Neuronal stem cell (in vitro differentiated cells): ENCODE measurements around the gene DCLRE1C.
"Not testable (repeated sequence)": the region's sequence is repeated elsewhere in the genome, so short reads cannot be mapped to it uniquely, and the experiment has no call there.

Experiments
- DNase-seq: peaks from one replicate; pipeline ENCODE4 v3.0.0-alpha.2; 2013; ENCODE audit warnings: low spot score
- H2AFZ ChIP-seq: one replicate; pipeline ENCODE4 v1.6.1; 2013; ENCODE audit warnings: mild to moderate bottlenecking, low read length, inconsistent platforms
- H2AK5ac ChIP-seq: 2 replicates; pipeline ENCODE4 v1.6.1; 2013; ENCODE audit warnings: low read depth, mild to moderate bottlenecking, inconsistent platforms, low read length, moderate library complexity, mixed read lengths
- H2BK120ac ChIP-seq: 2 replicates; pipeline ENCODE4 v1.6.1; 2013; ENCODE audit warnings: low read depth, mild to moderate bottlenecking, inconsistent platforms, low read length, moderate library complexity, mixed read lengths
- H2BK12ac ChIP-seq: one replicate; pipeline ENCODE4 v1.6.1; 2013; ENCODE audit warnings: low read length, inconsistent platforms
- H2BK15ac ChIP-seq: 2 replicates; pipeline ENCODE4 v1.6.1; 2013; ENCODE audit warnings: mild to moderate bottlenecking, low read length, inconsistent platforms, mixed read lengths
- H2BK5ac ChIP-seq: one replicate; pipeline ENCODE4 v1.6.1; 2013; ENCODE audit warnings: inconsistent platforms, mild to moderate bottlenecking, low read length, moderate library complexity
- H3K14ac ChIP-seq: one replicate; pipeline ENCODE4 v1.6.1; 2013; ENCODE audit warnings: low read length, inconsistent platforms
- H3K18ac ChIP-seq: 2 replicates; pipeline ENCODE4 v1.6.1; 2013; ENCODE audit warnings: low read length, inconsistent platforms
- H3K23ac ChIP-seq: 2 replicates; pipeline ENCODE4 v1.6.1; 2013; ENCODE audit warnings: low read depth, mild to moderate bottlenecking, mixed read lengths, low read length, inconsistent platforms; ENCODE audit not compliant: poor library complexity
- H3K27ac ChIP-seq: replicated peaks from 3 replicates; pipeline ENCODE4 v1.5.1; 2013; ENCODE audit warnings: low read length, inconsistent platforms
- H3K27me3 ChIP-seq, 3 experiments: 2 replicates each; pipeline ENCODE4 v1.6.1; 2013; ENCODE audit warnings: low read length in 3 of 3, mild to moderate bottlenecking in 2 of 3, inconsistent platforms in 1 of 3, low read depth in 1 of 3, mixed read lengths in 1 of 3, moderate library complexity in 1 of 3; ENCODE audit not compliant: control insufficient read depth in 3 of 3, insufficient read depth in 3 of 3
- H3K36me3 ChIP-seq, 2 donors: replicated peaks in 1 of 2; 2 replicates each; pipeline ENCODE4 v1.6.1; 2013; ENCODE audit warnings: low read length in 2 of 2; ENCODE audit not compliant: control insufficient read depth in 2 of 2, insufficient read depth in 2 of 2
- H3K4ac ChIP-seq: 2 replicates; pipeline ENCODE4 v1.6.1; 2013; ENCODE audit warnings: inconsistent platforms, mild to moderate bottlenecking, low read length, moderate library complexity
- H3K4me1 ChIP-seq, 2 donors: 1 replicate in 1 of 2; 2 replicates in 1 of 2; pipeline ENCODE4 v1.6.1; 2013; ENCODE audit warnings: low read length in 2 of 2, low read depth in 1 of 2; ENCODE audit not compliant: control insufficient read depth in 2 of 2, insufficient read depth in 1 of 2
- H3K4me2 ChIP-seq: one replicate; pipeline ENCODE4 v1.6.1; 2013; ENCODE audit warnings: mild to moderate bottlenecking, low read length, inconsistent platforms; ENCODE audit not compliant: insufficient read depth, poor library complexity, severe bottlenecking
- H3K4me3 ChIP-seq, 2 donors: 2 replicates each; pipeline ENCODE4 v1.5.1; 2013; ENCODE audit warnings: low read length in 2 of 2, mild to moderate bottlenecking in 2 of 2, inconsistent platforms in 1 of 2, moderate library complexity in 1 of 2
- H3K79me1 ChIP-seq: one replicate; pipeline ENCODE4 v1.6.1; 2013; ENCODE audit warnings: low read depth, mild to moderate bottlenecking, inconsistent platforms, low read length, moderate library complexity
- H3K9ac ChIP-seq: one replicate; pipeline ENCODE4 v1.6.1; 2013; ENCODE audit warnings: mild to moderate bottlenecking, low read depth, low read length, inconsistent platforms; ENCODE audit not compliant: poor library complexity
- H3K9me3 ChIP-seq, 2 donors: replicated peaks in 1 of 2; 2 replicates each; pipeline versions ENCODE3 to v1.6.1; 2013; ENCODE audit warnings: low read length in 2 of 2, mild to moderate bottlenecking in 2 of 2, inconsistent platforms in 1 of 2, low read depth in 1 of 2, mixed read lengths in 1 of 2, moderate library complexity in 1 of 2; ENCODE audit not compliant: control insufficient read depth in 2 of 2, insufficient read depth in 1 of 2
- H4K8ac ChIP-seq: one replicate; pipeline ENCODE4 v1.6.1; 2013; ENCODE audit warnings: low read depth, mild to moderate bottlenecking, inconsistent platforms, low read length, moderate library complexity
- H4K91ac ChIP-seq: one replicate; pipeline ENCODE4 v1.6.1; 2013; ENCODE audit warnings: low read length, low read depth, mild to moderate bottlenecking, inconsistent platforms; ENCODE audit not compliant: poor library complexity
- WGBS, 2 donors: extraction: QIAGEN DNeasy Blood & Tissue Kit; methylation state at CpG; one replicate each; pipeline ENCODE4 v1.1.7; 2013; ENCODE audit warnings: missing lambda C conversion rate in 2 of 2, mixed read lengths in 1 of 2; ENCODE audit not compliant: insufficient read length in 2 of 2, insufficient replicate concordance in 1 of 2; ENCODE audit errors: extremely low coverage in 2 of 2; 5-methylcytosine and 5-hydroxymethylcytosine counted together

DCLRE1C gene

DNA sequence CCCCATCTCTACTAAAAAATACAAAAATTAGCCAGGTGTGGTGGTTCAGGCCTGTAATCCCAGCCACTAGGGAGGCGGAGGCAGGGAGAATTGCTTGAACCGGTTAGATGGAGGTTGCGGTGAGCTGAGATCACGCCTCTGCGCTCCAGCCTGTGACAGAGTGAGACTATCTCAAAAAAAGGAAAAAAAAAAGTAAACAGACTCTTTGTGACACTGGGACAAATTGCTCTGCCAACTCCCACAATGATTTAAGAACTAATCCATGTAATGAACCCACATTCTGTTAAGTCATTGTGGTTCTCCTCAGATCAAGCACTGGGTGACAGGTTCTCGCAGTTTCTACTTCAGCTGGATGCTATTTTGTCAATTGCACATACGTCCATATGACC, 11.0 kb downstream of the DCLRE1C start:
- not testable (repeated sequence) for H3K4me3 ChIP-seq, H3K14ac ChIP-seq, H3K9me3 ChIP-seq, H4K8ac ChIP-seq, H2BK5ac ChIP-seq, H3K4me1 ChIP-seq, H2BK12ac ChIP-seq, H3K4me2 ChIP-seq, H2AK5ac ChIP-seq, H3K23ac ChIP-seq, H2BK120ac ChIP-seq, H4K91ac ChIP-seq, H3K4ac ChIP-seq, H3K18ac ChIP-seq, H2BK15ac ChIP-seq, DNase-seq, H3K79me1 ChIP-seq, H3K27me3 ChIP-seq, H2AFZ ChIP-seq, H3K27ac ChIP-seq, H3K9ac ChIP-seq
- no CpG with 5 or more reads among the region's 7 CpGs for WGBS, 2 donors
- peaks cover 4 to 77% of the 10 kb centered on the region in 2 donors for H3K36me3 ChIP-seq

DNA sequence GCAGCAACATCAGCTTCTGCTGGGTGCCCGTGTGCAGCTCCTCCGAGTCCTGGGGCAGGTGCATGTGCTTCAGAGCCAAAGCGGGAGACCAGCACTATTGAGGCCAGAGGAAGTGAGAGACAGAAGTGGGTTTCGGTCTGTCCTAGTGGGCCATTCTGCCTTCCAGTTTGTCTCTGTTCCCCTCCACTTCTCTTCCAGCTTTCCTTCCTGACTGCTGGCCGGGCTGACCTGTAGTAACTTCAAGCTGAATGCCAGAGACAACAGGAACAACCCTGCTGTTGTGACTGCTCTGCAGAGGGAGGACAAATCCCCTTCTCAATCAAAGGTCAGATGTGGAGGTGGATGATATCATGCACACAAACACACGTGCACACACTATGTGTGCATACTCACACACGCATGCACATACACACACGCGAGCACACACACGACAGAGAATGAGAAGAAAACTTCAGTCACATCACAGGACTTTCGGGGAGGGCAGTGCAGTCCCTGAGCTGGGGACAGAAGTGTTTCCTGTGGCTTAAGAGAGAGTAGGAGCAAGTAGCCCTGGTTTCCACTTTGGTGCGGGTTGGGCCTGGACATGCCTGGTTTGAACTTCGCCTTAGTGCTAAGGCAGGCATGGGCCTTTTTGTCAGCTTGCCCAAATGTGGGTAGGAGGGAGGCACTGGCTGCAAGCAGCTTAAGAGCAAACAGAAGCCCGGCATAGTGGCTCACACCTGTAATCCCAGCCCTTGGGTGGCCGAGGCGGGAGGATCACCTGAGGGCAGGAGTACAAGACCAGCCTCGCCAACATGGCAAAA, 11.5 kb downstream of the DCLRE1C start:
- H3K9me3 ChIP-seq, H3K18ac ChIP-seq, H2BK5ac ChIP-seq, H2BK15ac ChIP-seq, H3K27me3 ChIP-seq, H3K9ac ChIP-seq, H3K4me3 ChIP-seq, H2BK120ac ChIP-seq, H3K79me1 ChIP-seq, H3K14ac ChIP-seq, H2BK12ac ChIP-seq, H2AFZ ChIP-seq, H3K4me2 ChIP-seq, H3K23ac ChIP-seq, H4K8ac ChIP-seq, H3K4me1 ChIP-seq, H3K4ac ChIP-seq, H2AK5ac ChIP-seq, H4K91ac ChIP-seq, DNase-seq, H3K27ac ChIP-seq: not testable (repeated sequence)
- H3K36me3 ChIP-seq = peaks cover 4 to 73% of the 10 kb centered on the region in 2 donors
- no CpG with 5 or more reads among the region's 17 CpGs for WGBS, 2 donors

- not testable (repeated sequence) for DNase-seq
Measured at GRCh38 chr10:14938971-14939370, 14.9 kb downstream of the DCLRE1C start.

DNA sequence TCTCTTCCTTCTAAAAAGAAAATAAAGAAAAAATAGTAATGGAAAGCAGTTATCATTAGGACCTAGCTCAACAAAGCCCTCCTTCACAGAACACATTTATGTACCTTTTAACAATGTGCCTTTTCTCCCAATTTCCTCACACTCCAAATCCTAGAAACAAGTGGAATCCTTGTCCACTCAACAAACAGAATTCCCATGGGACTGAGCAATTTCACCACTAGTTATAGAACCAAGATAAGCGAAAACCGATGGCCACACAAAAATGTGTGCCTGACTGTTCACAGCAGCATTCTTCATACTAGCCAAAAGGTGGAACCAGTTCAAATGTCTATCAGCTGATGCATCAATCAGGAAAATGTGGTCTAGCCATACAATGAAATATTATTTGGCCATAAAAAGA, 17.3 kb downstream of the DCLRE1C start:
- no peak overlapping the region for H2BK12ac ChIP-seq
- no peak overlapping the region for H4K91ac ChIP-seq
- no peak overlapping the region for H3K4ac ChIP-seq
- no peak overlapping the region for H2BK15ac ChIP-seq
- no peaks in the 10 kb centered on the region for H3K4me1 ChIP-seq
- no peak overlapping the region for H2BK5ac ChIP-seq
- no peak overlapping the region for H3K18ac ChIP-seq
- H3K36me3 ChIP-seq = peaks cover 7 to 76% of the 10 kb centered on the region in 2 donors
- DNase-seq = no peak
- no peaks in the 10 kb centered on the region for H3K79me1 ChIP-seq
- no peak overlapping the region for H3K9ac ChIP-seq
- H3K27me3 ChIP-seq = no peaks in the 10 kb centered on the region
- H2AFZ ChIP-seq = no peak overlapping the region
- H3K4me2 ChIP-seq = no peak overlapping the region
- no peak overlapping the region for H3K4me3 ChIP-seq
- no peak overlapping the region for H3K23ac ChIP-seq
- no peak overlapping the region for H4K8ac ChIP-seq
- H3K27ac ChIP-seq = no peak overlapping the region
- no peak overlapping the region for H2BK120ac ChIP-seq
- H2AK5ac ChIP-seq = no peak overlapping the region
- H3K9me3 ChIP-seq = no peaks in the 10 kb centered on the region
- no CpG with 5 or more reads among the region's 2 CpGs for whole genome bisulfite sequencing, 2 donors
- H3K14ac ChIP-seq = no peak overlapping the region

More at GRCh38 chr10:14938971-14939370, 14.9 kb downstream of the DCLRE1C start:
- not testable (repeated sequence) for H2AK5ac ChIP-seq, H3K4ac ChIP-seq, H2BK120ac ChIP-seq, H3K27me3 ChIP-seq, H3K4me3 ChIP-seq, H4K91ac ChIP-seq, H3K18ac ChIP-seq, H2BK5ac ChIP-seq, H3K4me2 ChIP-seq, H4K8ac ChIP-seq, H3K9ac ChIP-seq, H3K9me3 ChIP-seq, H3K4me1 ChIP-seq, H2BK12ac ChIP-seq, H3K79me1 ChIP-seq, H2BK15ac ChIP-seq, H3K14ac ChIP-seq, H3K23ac ChIP-seq, H3K27ac ChIP-seq, H2AFZ ChIP-seq
- peaks cover 0 to 72% of the 10 kb centered on the region in 2 donors for H3K36me3 ChIP-seq
- WGBS, 2 donors = no CpG with 5 or more reads among the region's 5 CpGs
